HG02571 (cell line): Measurements from ENCODE around the gene RAB5B.
"Not testable (repeated sequence)": the region's sequence is repeated elsewhere in the genome, so short reads cannot be mapped to it uniquely, and the experiment has no call there.

Experiments
- ATAC-seq: cut with Tn5 transposase; IDR thresholded peaks from one replicate; pipeline ENCODE4 v1.9.1; 2021; ENCODE audit warnings: mild to moderate bottlenecking, moderate library complexity; ENCODE audit not compliant: unreplicated experiment

RAB5B gene

GRCh38 chr12:55940065-55940732 is 33.7 kb upstream of the RAB5B start:
- ATAC-seq = peak; percentile 98

GRCh38 chr12:55942055-55942454 is 31.8 kb upstream of the RAB5B start:
- ATAC-seq = no peak

DNA sequence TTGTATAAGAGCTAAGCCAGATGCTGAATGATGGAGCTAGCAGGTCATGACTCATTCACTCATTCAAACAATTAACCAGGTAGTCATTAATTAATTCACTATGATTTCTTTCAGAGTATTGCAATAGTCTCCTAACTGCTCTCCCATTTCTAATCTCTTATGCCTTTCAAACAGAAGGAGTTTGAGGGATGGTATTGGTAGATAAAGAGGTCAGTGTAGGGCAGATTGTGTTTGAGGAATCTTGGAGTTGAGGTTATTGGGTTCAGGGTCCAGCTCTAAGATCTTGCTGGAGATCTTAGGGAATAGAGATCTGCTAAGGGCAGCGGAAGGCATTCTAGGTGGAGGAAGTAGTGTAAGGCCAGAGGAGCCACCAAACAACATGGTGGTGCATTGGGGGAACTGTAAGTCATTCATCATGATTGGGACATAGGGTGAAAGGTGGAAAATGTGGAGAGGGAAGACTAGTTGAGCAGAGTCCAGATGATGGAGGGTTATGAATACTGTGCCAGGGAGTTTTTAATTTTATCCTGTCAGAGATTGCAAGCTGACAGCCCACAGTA is 31.2 kb upstream of the RAB5B start:
- ATAC-seq = no peak

GRCh38 chr12:55946553-55946952 is 27.3 kb upstream of the RAB5B start:
- no peak for ATAC-seq

- no peak for ATAC-seq
These were observed 18.5 kb upstream of the RAB5B start for GRCh38 chr12:55955344-55955743.

DNA sequence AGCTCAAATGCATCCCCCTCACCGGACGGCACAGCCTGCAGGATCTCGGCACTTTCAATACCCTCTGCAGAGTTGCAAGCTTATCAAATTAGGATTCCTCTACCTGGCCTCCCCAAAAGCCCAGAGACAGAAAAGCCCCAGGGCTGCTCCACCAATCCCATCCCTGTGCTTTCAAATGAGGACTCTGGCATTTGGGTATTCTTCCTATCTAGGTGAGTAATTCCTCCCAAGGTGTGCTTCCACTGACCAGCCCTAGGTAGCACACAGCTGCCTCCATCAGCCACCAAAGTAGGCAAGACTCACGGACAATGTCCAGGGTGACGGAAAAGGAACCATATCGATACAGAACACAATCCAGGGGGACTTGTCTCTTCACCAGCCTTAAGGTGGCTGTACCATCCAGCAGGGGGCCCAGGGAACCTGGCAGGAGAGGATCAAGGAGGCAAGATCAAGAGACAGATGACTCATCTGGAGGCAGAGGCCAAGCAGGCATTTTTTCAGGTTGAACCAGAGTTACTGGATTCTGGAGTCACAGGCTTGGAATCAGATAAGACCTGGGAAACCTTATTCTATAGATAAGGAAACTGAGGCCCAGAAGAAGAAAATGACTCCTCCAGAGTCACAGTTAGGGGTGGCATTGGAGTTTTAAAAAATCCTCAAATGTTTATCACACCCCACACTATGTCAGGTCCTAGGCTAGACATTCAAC is 17.9 kb upstream of the RAB5B start:
- ATAC-seq = no peak

- no peak for ATAC-seq
These were observed 16.6 kb upstream of the RAB5B start for GRCh38 chr12:55957106-55957859.

- ATAC-seq = no peak
These were observed 10.1 kb upstream of the RAB5B start for GRCh38 chr12:55963760-55964159.

DNA sequence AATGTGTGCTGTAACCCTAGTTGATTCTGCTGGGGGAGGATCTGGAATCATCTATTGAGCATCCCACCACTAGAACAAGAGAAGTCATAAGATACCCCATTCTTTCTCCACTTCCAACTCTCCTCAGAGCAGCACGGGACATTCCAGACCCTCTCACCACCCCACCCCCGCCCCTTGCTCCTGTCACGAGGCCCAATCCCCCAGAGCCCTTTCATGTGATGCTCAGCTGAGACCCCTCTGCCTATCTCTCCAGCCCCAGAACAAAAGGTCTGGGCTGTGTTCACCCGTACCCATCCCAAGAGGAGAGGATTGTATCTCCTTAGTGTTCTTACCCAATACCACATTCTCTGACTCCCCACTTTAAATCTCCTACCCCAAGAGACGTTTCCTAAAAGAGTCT is 8.6 kb upstream of the RAB5B start:
- no peak for ATAC-seq

- no peak for ATAC-seq
These were observed 7.9 kb upstream of the RAB5B start, which contains the start of gene PMEL for GRCh38 chr12:55965941-55966407. TSS of gene PMEL (minus strand) at chr12:55966042. CDS start at chr12:55966011, 31 bp downstream.

DNA sequence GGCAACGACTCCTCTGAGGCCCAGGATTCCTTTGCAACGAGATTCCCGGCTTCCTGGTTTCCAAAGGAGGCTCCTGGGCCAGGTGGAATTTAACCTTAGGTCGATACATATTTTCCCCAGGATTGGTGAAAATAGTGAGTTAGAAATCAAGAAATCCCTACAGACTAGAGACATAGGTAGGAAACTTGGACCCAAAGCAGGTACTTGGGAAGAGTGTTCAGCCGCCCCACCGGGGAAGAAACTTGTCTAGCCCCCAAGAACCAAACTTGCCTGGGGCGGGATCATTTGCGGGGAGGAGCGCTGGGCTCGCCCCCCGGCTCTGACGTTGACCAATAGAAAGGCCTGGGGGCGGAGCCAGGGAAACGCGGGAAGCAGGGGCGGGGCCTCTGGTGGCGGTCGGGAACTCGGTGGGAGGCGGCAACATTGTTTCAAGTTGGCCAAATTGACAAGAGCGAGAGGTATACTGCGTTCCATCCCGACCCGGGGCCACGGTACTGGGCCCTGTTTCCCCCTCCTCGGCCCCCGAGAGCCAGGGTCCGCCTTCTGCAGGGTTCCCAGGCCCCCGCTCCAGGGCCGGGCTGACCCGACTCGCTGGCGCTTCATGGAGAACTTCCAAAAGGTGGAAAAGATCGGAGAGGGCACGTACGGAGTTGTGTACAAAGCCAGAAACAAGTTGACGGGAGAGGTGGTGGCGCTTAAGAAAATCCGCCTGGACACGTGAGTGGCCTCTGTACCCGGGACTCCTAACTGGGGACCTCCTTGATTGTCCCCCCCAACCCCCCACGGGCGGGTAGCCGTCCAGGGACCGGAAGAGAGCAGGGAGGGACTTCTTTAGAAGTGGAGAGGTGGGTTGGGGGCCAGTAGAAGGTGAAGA is 7.2 kb upstream of the RAB5B start, which contains the start of gene CDK2:
Gene CDK2 (plus strand): TSS at position 423 of the 874 bp plus-strand sequence. CDS start 179 bp downstream, at position 602.
- peak; percentile 93 for ATAC-seq

- no peak for ATAC-seq
These were observed 4.5 kb upstream of the RAB5B start for GRCh38 chr12:55969356-55969755.

DNA sequence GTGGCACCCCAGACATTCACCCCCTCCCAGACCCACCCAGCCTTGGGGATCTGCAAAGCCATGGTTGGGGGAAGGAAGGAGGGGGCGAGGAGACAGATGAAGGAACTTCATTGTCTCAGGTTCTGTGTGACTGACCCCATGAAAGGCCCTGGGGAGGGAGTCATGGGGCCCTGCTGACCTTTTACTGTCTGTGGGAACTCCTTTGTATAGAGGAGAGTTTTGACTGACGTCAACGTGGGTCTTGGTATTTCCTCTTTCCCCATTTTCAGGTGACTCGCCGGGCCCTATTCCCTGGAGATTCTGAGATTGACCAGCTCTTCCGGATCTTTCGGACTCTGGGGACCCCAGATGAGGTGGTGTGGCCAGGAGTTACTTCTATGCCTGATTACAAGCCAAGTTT is 3.1 kb upstream of the RAB5B start:
- no peak for ATAC-seq

GRCh38 chr12:55972042-55972441 is 1.8 kb upstream of the RAB5B start:
- ATAC-seq = no peak

GRCh38 chr12:55972456-55972855 is 1.4 kb upstream of the RAB5B start:
- no peak for ATAC-seq

GRCh38 chr12:55972911-55973598 is 823 bp upstream of the RAB5B start:
- no peak for ATAC-seq

DNA sequence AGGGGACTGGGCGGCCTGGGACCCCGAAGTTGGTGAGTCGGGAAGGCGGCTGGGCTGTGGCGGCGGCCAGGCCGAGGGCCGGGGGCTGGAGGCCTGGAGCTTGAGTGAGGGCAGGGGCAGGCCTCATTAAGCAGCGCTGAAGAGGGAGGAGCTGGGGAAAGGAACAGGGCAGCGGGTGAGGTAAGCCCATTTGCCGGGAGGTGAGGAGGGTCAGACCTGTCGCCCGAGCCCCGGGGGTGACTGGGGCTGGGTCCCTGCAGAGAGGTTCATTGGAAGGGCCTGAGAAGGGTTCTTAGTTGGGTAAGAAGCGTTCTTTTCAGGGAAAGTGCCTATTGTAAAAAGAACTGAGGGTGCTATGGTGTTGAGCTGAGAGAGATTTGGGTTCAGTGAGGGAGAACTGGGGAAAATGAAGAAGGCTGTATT is 441 bp downstream of the RAB5B start:
- ATAC-seq = peak; percentile 24

DNA sequence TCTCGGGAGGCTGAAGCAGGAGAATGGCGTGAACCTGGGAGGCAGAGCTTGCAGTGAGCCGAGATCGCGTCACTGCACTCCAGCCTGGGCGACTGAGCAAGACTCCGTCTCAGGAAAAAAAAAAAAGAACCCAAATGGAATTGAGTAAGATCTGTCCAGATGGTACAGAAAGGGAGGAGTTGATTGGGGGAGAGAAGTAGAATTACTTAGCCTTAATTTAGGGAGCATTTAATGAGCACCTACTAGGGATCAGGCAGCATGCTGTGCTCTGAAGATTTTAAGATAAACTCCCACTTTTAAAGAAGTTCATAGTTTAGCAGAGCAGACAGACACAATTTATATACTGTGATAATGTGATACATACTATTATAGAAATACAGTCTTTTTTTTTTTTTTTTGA is 4.5 kb downstream of the RAB5B start:
- no peak for ATAC-seq

DNA sequence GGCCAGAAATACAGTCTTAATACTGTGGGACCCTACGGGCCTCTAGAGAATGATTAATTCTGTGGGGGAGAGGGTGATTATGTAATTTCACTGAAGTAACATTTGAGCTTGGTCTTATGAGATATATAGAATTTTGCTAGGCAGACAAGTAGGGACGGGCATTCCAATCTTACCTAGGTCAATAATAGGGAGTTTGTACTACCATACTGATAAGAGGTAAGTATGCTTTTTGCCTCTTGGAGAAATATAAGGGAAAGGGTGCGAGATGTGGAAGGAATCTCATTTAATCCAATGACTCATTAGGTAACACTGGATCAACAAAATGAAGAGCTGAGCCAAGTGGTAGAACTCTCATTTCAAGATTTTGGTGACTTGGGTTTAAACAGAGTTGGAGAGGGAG is 5.2 kb downstream of the RAB5B start:
- ATAC-seq = no peak

GRCh38 chr12:55981882-55982281 is 8.0 kb downstream of the RAB5B start:
- ATAC-seq = not testable (repeated sequence)
